ENCODE measurements around the gene METRNL.

Gene METRNL

DNA sequence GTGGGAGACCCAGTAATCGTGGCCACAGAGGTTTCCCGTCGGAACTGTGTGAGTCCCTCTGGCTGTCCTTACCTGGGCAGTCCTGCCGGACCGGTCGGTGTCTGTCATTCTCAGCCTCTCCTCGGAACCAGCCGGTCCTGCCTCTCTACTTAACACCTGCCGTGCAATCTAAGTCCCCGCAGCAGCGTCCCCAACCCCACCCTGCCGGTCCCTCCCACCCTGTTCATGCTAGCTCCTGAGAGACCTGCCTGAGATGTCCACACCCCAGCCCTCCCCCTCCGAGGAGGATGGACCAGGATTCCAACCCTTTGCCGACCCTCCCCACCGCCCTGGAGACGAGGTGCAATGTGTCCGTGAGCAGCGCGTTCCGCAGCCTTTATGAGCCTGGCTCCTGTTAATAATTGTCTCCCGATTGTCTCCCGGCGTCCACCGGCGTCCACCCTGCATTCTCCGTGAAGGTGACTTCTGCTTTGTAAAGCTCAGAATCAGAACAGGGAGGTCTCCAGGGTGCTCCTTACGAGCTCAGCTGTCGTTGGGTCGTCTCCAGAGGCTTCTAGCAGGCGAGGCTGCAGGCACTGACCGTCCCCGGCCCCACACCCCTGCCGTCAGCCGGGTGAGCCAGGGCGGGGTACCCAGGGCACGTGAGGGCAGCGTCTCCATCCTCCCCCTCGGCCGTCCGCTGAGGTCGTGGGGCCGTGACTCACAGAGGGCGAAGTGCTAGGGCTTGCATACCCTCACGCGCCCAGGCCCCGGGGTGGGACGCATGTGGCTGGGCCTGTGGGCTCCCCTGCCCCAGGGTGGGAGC is 10.1 kb downstream of the METRNL start:
- no peak for DNase-seq (ENCODE audit: low read depth)
- TF ChIP-seq, protein P1, sequence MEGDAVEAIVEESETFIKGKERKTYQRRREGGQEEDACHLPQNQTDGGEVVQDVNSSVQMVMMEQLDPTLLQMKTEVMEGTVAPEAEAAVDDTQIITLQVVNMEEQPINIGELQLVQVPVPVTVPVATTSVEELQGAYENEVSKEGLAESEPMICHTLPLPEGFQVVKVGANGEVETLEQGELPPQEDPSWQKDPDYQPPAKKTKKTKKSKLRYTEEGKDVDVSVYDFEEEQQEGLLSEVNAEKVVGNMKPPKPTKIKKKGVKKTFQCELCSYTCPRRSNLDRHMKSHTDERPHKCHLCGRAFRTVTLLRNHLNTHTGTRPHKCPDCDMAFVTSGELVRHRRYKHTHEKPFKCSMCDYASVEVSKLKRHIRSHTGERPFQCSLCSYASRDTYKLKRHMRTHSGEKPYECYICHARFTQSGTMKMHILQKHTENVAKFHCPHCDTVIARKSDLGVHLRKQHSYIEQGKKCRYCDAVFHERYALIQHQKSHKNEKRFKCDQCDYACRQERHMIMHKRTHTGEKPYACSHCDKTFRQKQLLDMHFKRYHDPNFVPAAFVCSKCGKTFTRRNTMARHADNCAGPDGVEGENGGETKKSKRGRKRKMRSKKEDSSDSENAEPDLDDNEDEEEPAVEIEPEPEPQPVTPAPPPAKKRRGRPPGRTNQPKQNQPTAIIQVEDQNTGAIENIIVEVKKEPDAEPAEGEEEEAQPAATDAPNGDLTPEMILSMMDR (IDR thresholded peaks at IDR 0.05; ENCODE audit: control insufficient read depth, insufficient read depth, low read depth, low read length, missing control alignments): no peak
- H3K4me3 ChIP-seq (ENCODE audit: control insufficient read depth, low read depth, low read length): no peak overlapping the region

DNA sequence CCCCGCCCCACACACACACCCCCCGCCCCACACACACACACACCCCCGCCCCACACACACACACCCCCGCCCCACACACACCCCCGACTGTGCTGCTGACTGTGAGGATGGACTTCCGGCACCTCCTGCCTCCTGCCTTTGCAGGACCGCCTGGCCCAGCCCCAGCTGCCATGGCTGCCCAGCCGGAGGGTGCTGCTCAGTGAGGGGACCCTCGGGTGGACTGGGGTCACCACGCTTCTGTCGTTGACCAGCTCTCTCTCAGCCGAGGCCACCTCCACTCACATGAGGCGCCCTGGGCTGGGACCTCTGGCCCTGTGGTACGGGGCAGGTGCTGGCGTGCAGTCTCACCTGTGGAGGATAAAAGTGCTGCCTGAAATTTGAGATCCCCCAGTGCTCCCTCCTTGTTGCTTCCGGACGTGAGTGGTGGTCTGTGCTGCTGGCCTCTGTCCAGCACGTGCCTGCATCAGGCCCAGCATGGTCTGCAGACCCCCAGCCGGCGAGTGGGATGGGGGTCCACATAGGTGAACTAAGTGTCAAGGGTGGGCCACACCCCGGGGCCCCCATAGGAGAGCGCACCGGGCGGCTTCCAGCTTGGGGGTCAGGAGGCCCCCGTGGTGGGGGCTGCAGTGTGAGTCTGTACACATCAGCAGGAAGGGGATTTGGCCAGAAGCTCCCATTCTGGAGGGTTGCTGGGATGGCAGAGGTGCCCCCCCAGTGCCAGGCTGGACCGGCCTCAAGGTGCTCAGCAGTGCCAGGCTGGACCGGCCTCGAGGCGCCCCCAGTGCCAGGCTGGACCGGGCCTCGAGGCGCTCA is 11.2 kb downstream of the METRNL start:
- TF ChIP-seq, protein P1 (IDR thresholded peaks at IDR 0.05; ENCODE audit: control insufficient read depth, insufficient read depth, low read depth, low read length, missing control alignments): no peak
- DNase-seq (ENCODE audit: low read depth): no peak
- no peak overlapping the region for H3K4me3 ChIP-seq (ENCODE audit: control insufficient read depth, low read depth, low read length)

DNA sequence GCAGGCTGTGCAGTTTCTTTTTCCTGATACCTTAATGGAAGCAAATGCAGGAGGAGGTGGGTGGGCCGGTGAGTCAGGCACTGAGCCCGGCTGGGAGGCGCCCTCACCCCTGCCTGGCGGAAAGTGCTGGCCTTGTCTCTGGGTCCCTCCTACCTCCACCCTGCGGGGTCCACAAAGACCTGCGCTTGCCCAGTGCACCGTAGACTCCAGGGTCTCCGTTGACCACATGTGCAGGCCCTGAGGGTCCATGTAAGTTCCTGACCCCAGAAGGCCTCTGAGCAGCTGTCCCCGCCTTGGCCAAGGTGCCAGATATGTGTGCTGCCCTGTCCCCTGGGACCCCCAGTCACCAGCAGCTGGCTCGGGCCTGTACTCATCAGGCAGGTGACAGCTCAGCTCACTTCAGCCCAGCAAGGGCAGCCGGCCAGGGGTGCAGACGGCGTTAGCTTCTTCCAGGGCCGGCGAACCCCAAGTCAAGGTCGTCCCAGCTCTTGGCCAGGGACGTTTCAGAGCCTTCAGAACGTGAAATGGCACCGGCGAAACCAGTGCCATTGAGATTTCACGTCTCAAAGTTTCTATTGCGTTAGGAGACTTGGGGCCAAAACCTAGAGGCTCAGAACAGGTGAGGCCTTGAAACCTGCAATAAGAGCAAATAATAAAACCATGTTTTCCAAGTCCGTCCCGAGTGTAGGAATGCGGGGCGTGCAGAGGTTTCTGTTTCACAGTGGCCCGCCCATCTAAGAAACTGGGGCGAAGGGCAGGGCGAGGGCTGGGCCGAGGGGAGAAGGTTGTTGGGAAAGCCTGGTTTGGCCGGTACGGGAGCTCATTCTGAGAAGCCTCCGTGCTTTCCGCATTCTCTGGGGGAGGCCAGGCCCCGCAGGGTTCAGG is 12.1 kb downstream of the METRNL start:
- no peak overlapping the region for H3K4me3 ChIP-seq (ENCODE audit: control insufficient read depth, low read depth, low read length)
- no peak for DNase-seq (ENCODE audit: low read depth)
- TF ChIP-seq, protein P1 (IDR thresholded peaks at IDR 0.05; ENCODE audit: control insufficient read depth, insufficient read depth, low read depth, low read length, missing control alignments): no peak

DNA sequence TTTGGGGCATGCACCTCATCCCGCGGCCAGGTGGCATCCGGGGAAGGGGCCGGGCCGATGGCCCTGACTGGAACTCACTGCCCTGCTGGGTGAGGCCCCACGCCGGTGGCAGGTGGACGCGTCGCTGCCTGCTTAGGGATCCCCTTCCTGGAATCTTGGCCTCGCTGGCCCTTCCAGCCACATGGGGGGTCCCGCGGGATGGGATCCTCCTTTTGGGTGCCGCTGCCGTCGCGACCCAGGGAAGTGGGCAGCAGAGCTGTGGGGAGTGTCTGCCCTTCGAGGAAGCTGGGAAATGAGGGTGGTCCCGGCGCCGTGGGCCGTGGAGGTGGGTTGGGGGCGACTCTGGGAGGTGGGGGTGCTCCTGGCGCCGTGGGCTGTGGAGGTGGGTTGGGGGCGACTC is 12.8 kb downstream of the METRNL start:
- H3K4me3 ChIP-seq (ENCODE audit: control insufficient read depth, low read depth, low read length): no peak overlapping the region
- TF ChIP-seq, protein P1 (IDR thresholded peaks at IDR 0.05; ENCODE audit: control insufficient read depth, insufficient read depth, low read depth, low read length, missing control alignments): no peak

DNA sequence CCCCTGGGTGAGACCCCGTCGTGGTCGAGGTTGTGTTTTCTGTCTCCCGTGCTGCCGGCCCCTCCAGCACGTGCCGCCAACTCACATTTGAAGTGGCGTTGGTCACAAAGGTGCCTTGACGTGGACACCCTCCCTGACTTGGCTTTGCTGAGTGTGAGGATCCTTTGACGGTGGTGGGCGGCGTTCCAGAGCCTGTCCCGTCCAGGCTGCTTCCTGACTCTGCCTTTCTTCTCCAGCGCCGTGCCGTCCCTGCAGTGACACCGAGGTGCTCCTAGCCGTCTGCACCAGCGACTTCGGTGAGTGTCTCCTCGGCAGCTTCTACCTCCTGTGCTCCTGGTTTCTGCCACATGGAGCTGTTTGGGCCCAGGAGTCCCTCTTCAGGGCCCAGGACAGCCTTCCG is 13.5 kb downstream of the METRNL start:
- TF ChIP-seq, protein P1 (IDR thresholded peaks at IDR 0.05; ENCODE audit: control insufficient read depth, insufficient read depth, low read depth, low read length, missing control alignments): no peak
- DNase-seq (ENCODE audit: low read depth): no peak
- no peak overlapping the region for H3K4me3 ChIP-seq (ENCODE audit: control insufficient read depth, low read depth, low read length)

More for the DNA sequence above, 12.8 kb downstream of the METRNL start:
- no peak for DNase-seq (ENCODE audit: low read depth)

DNA sequence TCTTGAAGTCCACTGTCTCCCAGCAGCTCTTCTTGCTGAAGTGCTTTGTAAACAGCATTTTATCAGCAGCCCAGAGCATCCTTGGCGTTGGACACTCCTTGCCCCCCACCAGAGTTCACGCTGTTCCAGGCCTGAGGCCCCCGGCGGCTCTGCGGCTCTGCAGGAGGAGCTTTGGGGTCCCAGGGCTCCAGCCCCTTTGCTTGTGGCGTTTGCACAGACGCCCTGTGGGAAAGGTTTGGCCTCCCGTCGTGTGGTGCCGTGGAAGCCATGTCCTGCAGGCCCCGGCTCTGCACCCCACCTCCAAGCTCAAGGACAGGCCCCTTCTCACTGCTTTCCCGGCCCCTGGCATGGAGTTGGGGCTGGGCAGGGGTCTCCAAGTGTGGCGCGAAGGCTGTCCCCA is 14.1 kb downstream of the METRNL start:
- DNase-seq (ENCODE audit: low read depth): no peak
- TF ChIP-seq, protein P1 (IDR thresholded peaks at IDR 0.05; ENCODE audit: control insufficient read depth, insufficient read depth, low read depth, low read length, missing control alignments): no peak
- H3K4me3 ChIP-seq (ENCODE audit: control insufficient read depth, low read depth, low read length): no peak overlapping the region

Measured in AG09309 (cell line).